Erythroblast (primary cell): ENCODE results near the gene ZCCHC14.

ENCODE experiments used
- GATA1 ChIP-seq: IDR thresholded peaks from 2 replicates; pipeline ENCODE4 v1.6.1; 2011; ENCODE audit warnings: low read depth, mild to moderate bottlenecking, control low read depth, low read length, moderate library complexity
- POLR2A ChIP-seq: IDR thresholded peaks from 2 replicates; pipeline ENCODE4 v1.6.1; 2011; ENCODE audit warnings: mild to moderate bottlenecking, low read length

GRCh38 chr16:87516361-87516760, 23.5 kb upstream of the ZCCHC14 start:
- TF ChIP-seq POLR2A (no peak), GATA1 (no peak)
